ENCODE data around the gene RNU6-9.
A peak's percentile ranks its signal among the peaks of the same experiment; 100 is the strongest.

RNU6-9 gene

GRCh38 chr19:854549-854948 lies 38.7 kb upstream of the RNU6-9 start:
- H3K27ac ChIP-seq: no peak overlapping the region
- no peak for TF ChIP-seq CTCF (IDR thresholded peaks at IDR 0.05; ENCODE audit: low read depth, low read length)
- no peak for DNase-seq
- H3K4me3 ChIP-seq (ENCODE audit: low read depth, low read length): no peak overlapping the region
- H3K27me3 ChIP-seq (ENCODE audit: insufficient read depth, low read depth, severe bottlenecking): no peaks in the 10 kb centered on the region
- no peaks in the 10 kb centered on the region for H3K9me3 ChIP-seq (ENCODE audit: severe bottlenecking)
- H3K36me3 ChIP-seq: no peaks in the 10 kb centered on the region

- DNase-seq: no peak
- Histone ChIP-seq H3K4me3 (ENCODE audit: low read depth, low read length) (no peak overlapping the region), H3K27me3 (ENCODE audit: insufficient read depth, low read depth, severe bottlenecking) (no peaks in the 10 kb centered on the region), H3K27ac (no peak overlapping the region), H3K9me3 (ENCODE audit: severe bottlenecking) (no peaks in the 10 kb centered on the region), H3K36me3 (no peaks in the 10 kb centered on the region)
- TF ChIP-seq CTCF (IDR thresholded peaks at IDR 0.05; ENCODE audit: low read depth, low read length): no peak
Measured at GRCh38 chr19:855142-855541, 38.1 kb upstream of the RNU6-9 start.

GRCh38 chr19:855566-856120 lies 37.6 kb upstream of the RNU6-9 start:
- Histone ChIP-seq H3K36me3 (no peaks in the 10 kb centered on the region), H3K27ac (no peak overlapping the region), H3K4me3 (ENCODE audit: low read depth, low read length) (no peak overlapping the region), H3K27me3 (ENCODE audit: insufficient read depth, low read depth, severe bottlenecking) (no peaks in the 10 kb centered on the region), H3K9me3 (ENCODE audit: severe bottlenecking) (no peaks in the 10 kb centered on the region)
- no peak for TF ChIP-seq CTCF (IDR thresholded peaks at IDR 0.05; ENCODE audit: low read depth, low read length)
- DNase-seq: no peak

- H3K27me3 ChIP-seq (ENCODE audit: insufficient read depth, low read depth, severe bottlenecking): no peaks in the 10 kb centered on the region
- no peak overlapping the region for H3K4me3 ChIP-seq (ENCODE audit: low read depth, low read length)
- no peak overlapping the region for H3K27ac ChIP-seq
- TF ChIP-seq CTCF (IDR thresholded peaks at IDR 0.05; ENCODE audit: low read depth, low read length): no peak
- no peaks in the 10 kb centered on the region for H3K9me3 ChIP-seq (ENCODE audit: severe bottlenecking)
- no peak for DNase-seq
- H3K36me3 ChIP-seq: no peaks in the 10 kb centered on the region; the same call in 1 of the 2 replicates
Measured at GRCh38 chr19:858284-858683, 35.0 kb upstream of the RNU6-9 start.

- H3K4me3 ChIP-seq (ENCODE audit: low read depth, low read length): peak within 1 kb of the TSS; percentile 53
Measured at GRCh38 chr19:858868-859843, 34.1 kb upstream of the RNU6-9 start, which contains the start of gene CFD. Gene CFD, plus strand, starts transcription at chr19:859664. Its CDS starts 26 bp downstream, at chr19:859690.

More at GRCh38 chr19:858868-859843, 34.1 kb upstream of the RNU6-9 start, which contains the start of gene CFD:
- no peaks in the 10 kb centered on the region; the same call in 1 of the 2 replicates for H3K36me3 ChIP-seq
- TF ChIP-seq CTCF (IDR thresholded peaks at IDR 0.05; ENCODE audit: low read depth, low read length): no peak
- peak within 1 kb of the TSS; percentile 66 for H3K27ac ChIP-seq
- no peaks in the 10 kb centered on the region for H3K9me3 ChIP-seq (ENCODE audit: severe bottlenecking)
- DNase-seq: no peak
- H3K27me3 ChIP-seq (ENCODE audit: insufficient read depth, low read depth, severe bottlenecking): no peaks in the 10 kb centered on the region
